ENCODE results near the gene RPL7A. TPM values are rescaled to one million over a fixed set of nuclear protein-coding genes. Genes with fewer than 3 reads are reported as not detected.

The RPL7A gene
- total and polyA plus RNA-seq, 5 donors from 2014 or later, result 747 to 1,813 (median 1,059) TPM

DNA sequence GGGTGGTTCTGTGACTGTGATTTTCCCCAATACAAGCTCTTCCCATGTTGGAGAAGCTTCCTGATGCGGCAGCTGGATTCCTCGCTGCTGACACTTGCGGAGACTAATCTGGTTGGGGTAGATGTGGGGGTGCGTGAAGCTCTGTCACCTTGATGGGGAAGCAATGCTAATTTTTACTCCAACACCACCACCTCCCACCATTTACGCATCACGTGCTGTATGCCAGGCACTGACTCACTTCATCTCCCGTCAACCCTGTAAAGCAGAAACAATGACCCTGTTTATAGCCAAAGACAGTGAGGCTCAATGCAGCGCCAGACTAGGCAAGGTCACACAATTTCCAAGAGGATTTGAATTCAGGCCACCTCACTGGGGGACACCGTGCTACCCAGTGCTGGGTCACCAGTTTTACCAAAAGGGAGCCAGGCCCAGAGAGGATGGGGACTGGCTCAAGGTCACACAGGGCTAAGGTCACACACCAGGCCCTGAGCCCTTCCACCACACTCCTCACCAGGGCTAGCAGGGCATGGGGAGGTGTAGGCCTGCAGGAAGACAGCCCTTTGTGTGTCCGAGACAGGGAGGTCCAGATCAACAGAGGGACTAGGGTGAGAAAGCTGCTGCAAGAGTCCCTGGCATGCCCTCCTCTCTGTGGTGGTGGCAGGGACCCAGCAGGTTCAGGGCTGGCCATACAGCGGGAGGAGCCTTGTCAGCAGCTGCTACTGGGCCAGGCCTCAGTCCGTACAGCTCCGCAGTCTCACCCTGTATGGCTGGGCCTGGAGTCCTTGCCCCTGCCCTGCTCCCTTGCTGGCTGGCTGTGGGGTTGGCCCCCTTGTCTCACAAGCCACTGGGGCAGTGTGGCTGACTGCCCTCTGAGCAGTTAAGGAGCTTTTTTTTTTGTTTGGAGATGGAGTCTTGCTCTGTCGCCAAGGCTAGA is 31.4 kb downstream of the RPL7A start:
- Histone ChIP-seq H3K4me3 (ENCODE audit: low read depth, low read length) (no peak overlapping the region), H3K27ac (ENCODE audit: insufficient read depth, low read length, poor library complexity, severe bottlenecking) (no peak overlapping the region), H3K9me3 (ENCODE audit: control insufficient read depth in 2 of 2, low read length in 2 of 2) (no peaks in the 10 kb centered on the region), H3K4me1 (ENCODE audit: control insufficient read depth, insufficient read depth, low read length, poor library complexity, severe bottlenecking) (peaks cover 20% of the 10 kb centered on the region), H3K36me3 (ENCODE audit: control insufficient read depth, insufficient read depth, low read length) (no peaks in the 10 kb centered on the region), H3K27me3 (ENCODE audit: control insufficient read depth, insufficient read depth, low read length) (no peaks in the 10 kb centered on the region)
- DNase-seq, result no peak
- Mint-ChIP-seq H3K36me3 (peaks cover 3% of the 10 kb centered on the region), H3K27ac (no peak overlapping the region), H3K4me3 (no peak overlapping the region), H3K27me3 (no peaks in the 10 kb centered on the region), H3K9me3 (peaks cover 0 to 1% (median 0%) of the 10 kb centered on the region in 7 donors), H3K4me1 (peaks cover 2 to 15% (median 9%) of the 10 kb centered on the region in 4 donors)
- ATAC-seq (ENCODE audit: low read depth in 2 of 2), result no peak

- no peaks in the 10 kb centered on the region for H3K36me3 Mint-ChIP-seq
- peaks cover 10% of the 10 kb centered on the region for H3K4me1 ChIP-seq (ENCODE audit: control insufficient read depth, insufficient read depth, low read length, poor library complexity, severe bottlenecking)
- no peaks in the 10 kb centered on the region for H3K27me3 ChIP-seq (ENCODE audit: control insufficient read depth, insufficient read depth, low read length)
- H3K9me3 Mint-ChIP-seq, result no peaks in the 10 kb centered on the region
- H3K9me3 ChIP-seq (ENCODE audit: control insufficient read depth in 2 of 2, low read length in 2 of 2), result no peaks in the 10 kb centered on the region
- H3K4me1 Mint-ChIP-seq, result peaks cover 0 to 8% (median 2%) of the 10 kb centered on the region in 4 donors
- DNase-seq (no peak), ATAC-seq (ENCODE audit: low read depth in 2 of 2) (no peak)
- H3K27ac Mint-ChIP-seq, result no peak overlapping the region
- H3K4me3 Mint-ChIP-seq, result peak overlapping the region in 1 of 4 donors; percentile 21
- no peaks in the 10 kb centered on the region for H3K36me3 ChIP-seq (ENCODE audit: control insufficient read depth, insufficient read depth, low read length)
- no peaks in the 10 kb centered on the region for H3K27me3 Mint-ChIP-seq
- H3K27ac ChIP-seq (ENCODE audit: insufficient read depth, low read length, poor library complexity, severe bottlenecking), result no peak overlapping the region
- H3K4me3 ChIP-seq (ENCODE audit: low read depth, low read length), result no peak overlapping the region
Observed at GRCh38 chr9:133380734-133381133, 32.7 kb downstream of the RPL7A start.

- Mint-ChIP-seq H3K4me3 (no peak overlapping the region), H3K27me3 (no peaks in the 10 kb centered on the region), H3K4me1 (peaks cover 0 to 2% (median 0%) of the 10 kb centered on the region in 4 donors), H3K9me3 (no peaks in the 10 kb centered on the region), H3K36me3 (no peaks in the 10 kb centered on the region), H3K27ac (no peak overlapping the region)
- Histone ChIP-seq H3K4me3 (ENCODE audit: low read depth, low read length) (no peak overlapping the region), H3K27ac (ENCODE audit: insufficient read depth, low read length, poor library complexity, severe bottlenecking) (no peak overlapping the region), H3K9me3 (ENCODE audit: control insufficient read depth in 2 of 2, low read length in 2 of 2) (no peaks in the 10 kb centered on the region), H3K36me3 (ENCODE audit: control insufficient read depth, insufficient read depth, low read length) (no peaks in the 10 kb centered on the region), H3K27me3 (ENCODE audit: control insufficient read depth, insufficient read depth, low read length) (no peaks in the 10 kb centered on the region), H3K4me1 (ENCODE audit: control insufficient read depth, insufficient read depth, low read length, poor library complexity, severe bottlenecking) (no peaks in the 10 kb centered on the region)
- DNase-seq (no peak), ATAC-seq (ENCODE audit: low read depth in 2 of 2) (no peak)
Observed at GRCh38 chr9:133382507-133383141, 34.6 kb downstream of the RPL7A start.

DNA sequence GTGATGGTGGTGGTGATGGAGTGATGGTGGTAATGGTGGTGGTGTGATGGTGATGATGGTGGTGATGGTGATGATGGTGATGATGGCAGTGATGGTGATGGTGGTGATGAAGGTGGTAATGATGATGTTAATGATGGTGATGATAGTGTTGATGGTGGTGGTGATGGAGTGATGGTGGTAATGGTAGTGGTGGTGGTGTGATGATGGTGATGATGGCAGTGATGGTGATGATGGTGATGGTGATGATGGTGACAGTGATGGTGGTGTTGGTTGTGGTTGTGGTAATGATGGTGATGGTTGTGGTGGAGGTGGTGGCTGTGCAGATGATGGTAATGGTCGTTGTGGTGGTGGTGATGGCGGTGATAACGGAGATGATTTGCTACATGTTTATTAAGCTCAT is 35.4 kb downstream of the RPL7A start:
- Histone ChIP-seq H3K9me3 (ENCODE audit: control insufficient read depth in 2 of 2, low read length in 2 of 2) (no peaks in the 10 kb centered on the region), H3K4me1 (ENCODE audit: control insufficient read depth, insufficient read depth, low read length, poor library complexity, severe bottlenecking) (no peaks in the 10 kb centered on the region), H3K36me3 (ENCODE audit: control insufficient read depth, insufficient read depth, low read length) (no peaks in the 10 kb centered on the region), H3K4me3 (ENCODE audit: low read depth, low read length) (no peak overlapping the region), H3K27me3 (ENCODE audit: control insufficient read depth, insufficient read depth, low read length) (no peaks in the 10 kb centered on the region), H3K27ac (ENCODE audit: insufficient read depth, low read length, poor library complexity, severe bottlenecking) (no peak overlapping the region)
- Mint-ChIP-seq H3K4me3 (no peak overlapping the region), H3K4me1 (no peaks in the 10 kb centered on the region), H3K27me3 (no peaks in the 10 kb centered on the region), H3K27ac (no peak overlapping the region), H3K36me3 (no peaks in the 10 kb centered on the region), H3K9me3 (no peaks in the 10 kb centered on the region)
- ATAC-seq (ENCODE audit: low read depth in 2 of 2) (no peak), DNase-seq (no peak)

DNA sequence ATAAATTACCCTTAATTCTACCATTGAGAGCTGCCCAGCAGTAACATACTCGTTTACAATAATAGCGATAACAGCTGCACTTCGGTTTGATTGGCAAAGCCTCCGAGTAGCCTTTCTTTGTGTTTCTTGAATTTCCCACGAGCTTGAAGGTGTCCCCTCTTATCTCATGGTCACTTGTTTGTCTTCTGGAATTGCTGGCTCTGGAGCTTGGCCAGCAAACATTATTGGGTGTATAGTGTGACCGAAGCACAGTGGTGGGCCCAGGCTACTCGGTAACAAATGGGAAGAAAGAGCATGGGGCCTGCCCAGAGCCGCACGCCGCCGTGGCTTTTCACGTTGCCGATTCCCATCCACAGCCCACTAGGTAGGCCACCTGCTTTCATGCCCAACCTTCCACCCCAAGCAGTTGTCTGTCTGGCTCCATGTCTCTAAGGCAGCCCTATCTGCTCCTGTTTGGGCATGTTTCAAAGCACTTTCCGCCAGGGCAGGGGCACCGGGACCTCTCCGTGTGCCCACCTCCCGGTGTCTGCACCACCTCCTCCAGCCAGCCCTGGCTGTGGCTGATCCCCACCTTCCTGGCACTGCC is 36.8 kb downstream of the RPL7A start:
- Mint-ChIP-seq H3K27ac (no peak overlapping the region), H3K9me3 (peaks cover 0 to 1% (median 0%) of the 10 kb centered on the region in 7 donors), H3K36me3 (no peaks in the 10 kb centered on the region), H3K4me3 (no peak overlapping the region), H3K27me3 (no peaks in the 10 kb centered on the region), H3K4me1 (no peaks in the 10 kb centered on the region)
- H3K9me3 ChIP-seq (ENCODE audit: control insufficient read depth in 2 of 2, low read length in 2 of 2), result no peaks in the 10 kb centered on the region
- no peaks in the 10 kb centered on the region for H3K27me3 ChIP-seq (ENCODE audit: control insufficient read depth, insufficient read depth, low read length)
- H3K36me3 ChIP-seq (ENCODE audit: control insufficient read depth, insufficient read depth, low read length), result no peaks in the 10 kb centered on the region
- DNase-seq, result no peak
- no peak overlapping the region for H3K4me3 ChIP-seq (ENCODE audit: low read depth, low read length)
- no peaks in the 10 kb centered on the region for H3K4me1 ChIP-seq (ENCODE audit: control insufficient read depth, insufficient read depth, low read length, poor library complexity, severe bottlenecking)
- no peak for ATAC-seq (ENCODE audit: low read depth in 2 of 2)
- no peak overlapping the region for H3K27ac ChIP-seq (ENCODE audit: insufficient read depth, low read length, poor library complexity, severe bottlenecking)

DNA sequence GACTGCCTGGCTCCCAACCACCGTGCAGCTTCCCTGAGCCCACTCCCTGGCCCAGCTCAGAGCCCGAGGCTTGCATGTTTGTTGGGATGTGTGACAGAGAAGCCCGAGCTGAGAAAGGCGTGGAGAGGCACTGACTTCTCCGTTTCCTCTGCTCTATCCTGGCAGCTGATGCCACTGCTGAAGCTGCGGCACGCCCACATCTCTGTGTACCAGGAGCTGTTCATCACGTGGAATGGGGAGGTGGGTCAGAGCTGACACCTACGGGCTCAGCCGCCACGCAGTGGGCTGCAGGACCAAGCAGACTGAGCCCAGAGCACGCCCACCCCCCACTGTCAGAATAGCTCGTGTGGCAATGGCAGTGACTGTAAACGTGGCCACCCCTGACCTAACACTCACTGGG is 37.4 kb downstream of the RPL7A start:
- H3K36me3 ChIP-seq (ENCODE audit: control insufficient read depth, insufficient read depth, low read length), result no peaks in the 10 kb centered on the region
- H3K27ac ChIP-seq (ENCODE audit: insufficient read depth, low read length, poor library complexity, severe bottlenecking), result no peak overlapping the region
- Mint-ChIP-seq H3K36me3 (no peaks in the 10 kb centered on the region), H3K4me3 (no peak overlapping the region), H3K27me3 (no peaks in the 10 kb centered on the region), H3K4me1 (no peaks in the 10 kb centered on the region), H3K27ac (no peak overlapping the region), H3K9me3 (peaks cover 0 to 1% (median 0%) of the 10 kb centered on the region in 7 donors)
- no peaks in the 10 kb centered on the region for H3K27me3 ChIP-seq (ENCODE audit: control insufficient read depth, insufficient read depth, low read length)
- DNase-seq, result no peak
- ATAC-seq (ENCODE audit: low read depth in 2 of 2), result no peak
- no peaks in the 10 kb centered on the region for H3K4me1 ChIP-seq (ENCODE audit: control insufficient read depth, insufficient read depth, low read length, poor library complexity, severe bottlenecking)
- no peaks in the 10 kb centered on the region for H3K9me3 ChIP-seq (ENCODE audit: control insufficient read depth in 2 of 2, low read length in 2 of 2)
- no peak overlapping the region for H3K4me3 ChIP-seq (ENCODE audit: low read depth, low read length)

- Histone ChIP-seq H3K27ac (ENCODE audit: insufficient read depth, low read length, poor library complexity, severe bottlenecking) (no peak overlapping the region), H3K9me3 (ENCODE audit: control insufficient read depth in 2 of 2, low read length in 2 of 2) (no peaks in the 10 kb centered on the region), H3K27me3 (ENCODE audit: control insufficient read depth, insufficient read depth, low read length) (no peaks in the 10 kb centered on the region), H3K4me3 (ENCODE audit: low read depth, low read length) (no peak overlapping the region), H3K36me3 (ENCODE audit: control insufficient read depth, insufficient read depth, low read length) (no peaks in the 10 kb centered on the region), H3K4me1 (ENCODE audit: control insufficient read depth, insufficient read depth, low read length, poor library complexity, severe bottlenecking) (no peaks in the 10 kb centered on the region)
- Mint-ChIP-seq H3K36me3 (no peaks in the 10 kb centered on the region), H3K27ac (no peak overlapping the region), H3K4me3 (no peak overlapping the region), H3K4me1 (no peaks in the 10 kb centered on the region), H3K27me3 (no peaks in the 10 kb centered on the region), H3K9me3 (peaks cover 0 to 1% (median 0%) of the 10 kb centered on the region in 7 donors)
- DNase-seq (no peak), ATAC-seq (ENCODE audit: low read depth in 2 of 2) (no peak)
Observed at GRCh38 chr9:133386338-133386737, 38.3 kb downstream of the RPL7A start.
